B cell (primary cell): ENCODE measurements around the gene SNRNP48. TPM values are rescaled to one million over a fixed set of nuclear protein-coding genes. Genes with fewer than 3 reads are reported as not detected.

Experiments used
- ATAC-seq: fragments of 200-7000 bp; cut with Tn5 transposase; one replicate; pipeline ENCODE4 v1.10.0; 2021; ENCODE audit warnings: low read depth, mild to moderate bottlenecking, moderate number of reproducible peaks, moderate library complexity
- CTCF ChIA-PET: fragments of 350-600 bp; sonication (Branson Sonifier 250); formaldehyde crosslinking; loops from one replicate; lab custom pipeline; 2021; ENCODE audit warnings: antibody characterized with exemption, inconsistent platforms; lab: Charles Lee
- POLR2A ChIA-PET: fragments of 350-600 bp; sonication (Branson Sonifier 250); formaldehyde crosslinking; loops from one replicate; lab custom pipeline; 2021; ENCODE audit warnings: antibody characterized with exemption; lab: Charles Lee
- DNase-seq: peaks from one replicate; pipeline ENCODE4 v3.0.0; 2013
- H2AFZ ChIP-seq: 2 replicates; pipeline ENCODE4 v1.6.1; 2012; ENCODE audit warnings: mild to moderate bottlenecking, low read depth, low read length; ENCODE audit not compliant: insufficient read depth, poor library complexity, severe bottlenecking
- H3K27ac ChIP-seq, 2 donors: 1 replicate in 1 of 2; 2 replicates in 1 of 2; pipeline ENCODE4 v1.5.1; 2012 to 2013; ENCODE audit warnings: low read length in 2 of 2, mild to moderate bottlenecking in 2 of 2, moderate library complexity in 1 of 2
- H3K27me3 ChIP-seq, 4 experiments: fragments of 200-600 bp in 1 of 4; sonication (generic) in 1 of 4; replicated peaks in 1 of 4; 1 replicate in 2 of 4; 2 replicates in 2 of 4; pipeline versions ENCODE4 v1.6.1 to v1.7.0; 2013 to 2016; ENCODE audit warnings: low read length in 3 of 4, mild to moderate bottlenecking in 2 of 4, mixed read lengths in 1 of 4, moderate library complexity in 1 of 4; ENCODE audit not compliant: insufficient read depth in 4 of 4, control insufficient read depth in 3 of 4; ENCODE audit errors: control extremely low read depth in 1 of 4
- H3K36me3 ChIP-seq, 2 experiments: replicated peaks in 1 of 2; 1 replicate in 1 of 2; 2 replicates in 1 of 2; pipeline versions ENCODE4 v1.6.1 to v1.7.1; 2013; ENCODE audit warnings: low read length in 1 of 2; ENCODE audit not compliant: insufficient read depth in 2 of 2, control insufficient read depth in 1 of 2; ENCODE audit errors: control extremely low read depth in 1 of 2, extremely low read depth in 1 of 2
- H3K4me1 ChIP-seq, 2 donors: fragments of 200-600 bp in 1 of 2; sonication (generic) in 1 of 2; 1 replicate in 1 of 2; 2 replicates in 1 of 2; pipeline versions ENCODE4 v1.5.1 to v1.6.1; 2013 to 2017; ENCODE audit warnings: low read length in 2 of 2; ENCODE audit not compliant: control insufficient read depth in 2 of 2, insufficient read depth in 2 of 2
- H3K4me2 ChIP-seq: replicated peaks from 2 replicates; pipeline ENCODE3; 2012; ENCODE audit warnings: mild to moderate bottlenecking, low read depth, low read length; ENCODE audit not compliant: poor library complexity, severe bottlenecking
- H3K4me3 ChIP-seq, 5 experiments: fragments of 200-600 bp in 1 of 5; sonication (generic) in 1 of 5; 1 replicate in 3 of 5; 2 replicates in 2 of 5; pipeline versions ENCODE4 v1.5.1 to v1.7.0; 2011 to 2016; ENCODE audit warnings: low read length in 4 of 5, mild to moderate bottlenecking in 4 of 5, low read depth in 2 of 5, control low read depth in 1 of 5, moderate library complexity in 1 of 5; ENCODE audit not compliant: insufficient read depth in 1 of 5; ENCODE audit errors: control extremely low read depth in 1 of 5, extremely low read depth in 1 of 5
- H3K79me2 ChIP-seq: fragments of 200-600 bp; sonication (generic); one replicate; pipeline ENCODE4 v1.6.0; 2016; ENCODE audit warnings: low read length; ENCODE audit not compliant: control insufficient read depth, insufficient read depth
- H3K9ac ChIP-seq: fragments of 200-600 bp; sonication (generic); 2 replicates; pipeline ENCODE4 v1.6.1; 2017; ENCODE audit warnings: mild to moderate bottlenecking, low read length, moderate library complexity
- H3K9me3 ChIP-seq, 3 donors: one replicate each; pipeline versions ENCODE4 v1.6.1 to v1.7.1; 2013; ENCODE audit warnings: low read length in 2 of 3; ENCODE audit not compliant: control insufficient read depth in 2 of 3, insufficient read depth in 1 of 3; ENCODE audit errors: control extremely low read depth in 1 of 3
- H4K20me1 ChIP-seq: 2 replicates; pipeline ENCODE4 v1.6.0; 2012; ENCODE audit warnings: mild to moderate bottlenecking, low read length; ENCODE audit not compliant: insufficient read depth, control insufficient read depth, poor library complexity, severe bottlenecking
- H3K27ac Mint-ChIP-seq: one replicate; pipeline ENCODE4 v1.8.0; 2021; ENCODE audit warnings: mixed read lengths
- H3K27me3 Mint-ChIP-seq: one replicate; pipeline ENCODE4 v1.8.0; 2021; ENCODE audit warnings: mixed read lengths
- H3K4me1 Mint-ChIP-seq: one replicate; pipeline ENCODE4 v1.8.0; 2021; ENCODE audit warnings: mixed read lengths
- H3K4me3 Mint-ChIP-seq: one replicate; pipeline ENCODE4 v1.8.0; 2021; ENCODE audit warnings: mixed read lengths
- H3K9me3 Mint-ChIP-seq: one replicate; pipeline ENCODE4 v1.8.0; 2022; ENCODE audit warnings: mixed read lengths; ENCODE audit not compliant: insufficient read depth
- EZH2 ChIP-seq: IDR thresholded peaks from 2 replicates; pipeline ENCODE4 v1.6.1; 2012; ENCODE audit warnings: borderline replicate concordance, low read depth, mild to moderate bottlenecking, moderate library complexity, low read length; ENCODE audit not compliant: insufficient read depth, poor library complexity, severe bottlenecking
- WGBS: methylation state at CpG from one replicate; pipeline ENCODE4 v1.1.5; 2013; ENCODE audit warnings: missing lambda C conversion rate; ENCODE audit not compliant: insufficient coverage; 5-methylcytosine and 5-hydroxymethylcytosine counted together
- intact Hi-C: fragments of 100-400 bp; cut with micrococcal nuclease; formaldehyde crosslinking; loops from one replicate; pipeline ENCODE4 v1.10.0; 2022
- polyA plus RNA-seq: library from polyadenylated mRNA; depleted of rRNA; stranded (reverse); fragments of >200 nt; gene quantifications from 2 replicates; pipeline ENCODE4 v1.2.3, GENCODE V29; 2012
- total RNA-seq, 2 donors: library from RNA; stranded (reverse); fragments of 120-200 nt in 1 of 2; gene quantifications; 1 replicate in 1 of 2; 2 replicates in 1 of 2; pipeline versions ENCODE4 v1.2.3 to v1.2.4, GENCODE V29; 2013 to 2022
- TF ChIP-seq, protein P1 (sequence below): fragments of 200-600 bp; IDR thresholded peaks from one replicate; pipeline ENCODE4 v1.8.0; 2022; ENCODE audit warnings: antibody characterized with exemption, mild to moderate bottlenecking

The SNRNP48 gene
- total and polyA plus RNA-seq, 2 donors (not counting 1 experiment from before 2014, with no cell fraction given): 8.9 to 22.9 TPM

DNA sequence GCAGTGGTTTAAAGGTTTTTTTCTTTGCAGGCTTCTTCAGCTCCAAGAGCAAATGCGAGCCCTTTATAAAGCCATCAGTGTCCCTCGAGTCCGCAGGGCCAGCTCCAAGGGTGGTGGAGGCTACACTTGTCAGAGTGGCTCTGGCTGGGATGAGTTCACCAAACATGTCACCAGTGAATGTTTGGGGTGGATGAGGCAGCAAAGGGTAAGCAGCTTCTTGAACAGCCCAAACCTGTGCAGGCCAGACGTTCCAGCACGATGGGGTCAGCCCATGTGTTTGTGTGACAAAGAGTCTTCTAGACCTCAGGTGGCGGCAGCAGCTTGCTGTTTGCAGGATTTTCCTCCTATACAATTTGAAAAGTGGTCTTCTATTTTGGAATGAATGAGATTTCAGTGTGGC lies 30.8 kb upstream of the SNRNP48 start:
- Histone ChIP-seq H3K27ac (no peak overlapping the region), H3K4me2 (no peak overlapping the region), H3K9me3 (peaks cover 0 to 3% (median 0%) of the 10 kb centered on the region in 3 donors), H3K4me3 (no peak overlapping the region), H3K9ac (no peak overlapping the region), H3K27me3 (peaks cover 0 to 4% (median 1%) of the 10 kb centered on the region in 4 experiments), H4K20me1 (no peaks in the 10 kb centered on the region), H3K79me2 (no peaks in the 10 kb centered on the region), H3K4me1 (no peaks in the 10 kb centered on the region), H2AFZ (no peak overlapping the region), H3K36me3 (no peaks in the 10 kb centered on the region)
- peaks cover 53% of the 10 kb centered on the region for H3K27me3 Mint-ChIP-seq
- ChIA-PET POLR2A (interaction anchor here (0.5 kb wide), 1 partner anchor 485 kb away, joined by 4 read pairs; no protein-coding TSS in a partner anchor), CTCF (no interaction called here)
- H3K4me3 Mint-ChIP-seq: no peak overlapping the region
- no peaks in the 10 kb centered on the region for H3K4me1 Mint-ChIP-seq
- no peaks in the 10 kb centered on the region for H3K9me3 Mint-ChIP-seq
- no peak overlapping the region for H3K27ac Mint-ChIP-seq
- intact Hi-C loops: no loop called here
- WGBS: 88% methylated on average over 5 of the region's 6 CpGs
- no peak for ATAC-seq
- DNase-seq: no peak
- no peak for TF ChIP-seq EZH2
- TF ChIP-seq, protein P1, sequence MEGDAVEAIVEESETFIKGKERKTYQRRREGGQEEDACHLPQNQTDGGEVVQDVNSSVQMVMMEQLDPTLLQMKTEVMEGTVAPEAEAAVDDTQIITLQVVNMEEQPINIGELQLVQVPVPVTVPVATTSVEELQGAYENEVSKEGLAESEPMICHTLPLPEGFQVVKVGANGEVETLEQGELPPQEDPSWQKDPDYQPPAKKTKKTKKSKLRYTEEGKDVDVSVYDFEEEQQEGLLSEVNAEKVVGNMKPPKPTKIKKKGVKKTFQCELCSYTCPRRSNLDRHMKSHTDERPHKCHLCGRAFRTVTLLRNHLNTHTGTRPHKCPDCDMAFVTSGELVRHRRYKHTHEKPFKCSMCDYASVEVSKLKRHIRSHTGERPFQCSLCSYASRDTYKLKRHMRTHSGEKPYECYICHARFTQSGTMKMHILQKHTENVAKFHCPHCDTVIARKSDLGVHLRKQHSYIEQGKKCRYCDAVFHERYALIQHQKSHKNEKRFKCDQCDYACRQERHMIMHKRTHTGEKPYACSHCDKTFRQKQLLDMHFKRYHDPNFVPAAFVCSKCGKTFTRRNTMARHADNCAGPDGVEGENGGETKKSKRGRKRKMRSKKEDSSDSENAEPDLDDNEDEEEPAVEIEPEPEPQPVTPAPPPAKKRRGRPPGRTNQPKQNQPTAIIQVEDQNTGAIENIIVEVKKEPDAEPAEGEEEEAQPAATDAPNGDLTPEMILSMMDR: no peak

DNA sequence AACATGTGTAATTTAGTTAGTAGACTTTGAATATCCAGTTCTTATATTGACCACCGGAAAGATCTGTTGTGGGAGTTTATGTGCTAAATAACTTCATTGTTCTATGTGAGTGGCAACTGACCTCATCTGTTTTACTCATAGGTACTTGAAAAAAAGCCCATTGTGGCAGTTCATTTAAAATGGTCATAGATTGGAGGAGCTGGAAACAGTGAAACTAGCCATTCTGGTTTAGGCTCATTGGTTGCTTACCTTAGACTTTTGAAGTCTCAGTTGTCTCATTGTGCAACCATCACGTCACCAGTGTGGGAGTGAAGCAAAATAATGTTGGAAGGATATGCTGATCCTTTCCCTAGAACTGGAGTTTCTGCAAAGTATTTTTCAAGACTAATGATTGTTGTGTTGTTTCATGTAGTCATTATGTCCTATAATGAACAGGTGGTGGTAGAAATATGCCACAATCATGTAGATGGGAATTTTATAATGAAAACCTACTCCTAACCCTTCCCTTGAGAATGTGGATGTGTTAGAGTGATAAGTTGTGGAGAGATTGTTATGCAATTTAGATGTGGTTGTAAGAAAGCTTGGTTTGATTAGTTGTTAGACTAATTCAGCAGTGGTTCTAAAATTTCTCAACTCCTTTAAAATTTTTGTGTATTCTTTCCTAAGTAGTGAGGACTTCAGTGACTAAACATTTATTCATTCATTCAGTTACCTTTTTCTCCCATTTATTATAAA lies 30.2 kb upstream of the SNRNP48 start:
- peaks cover 54% of the 10 kb centered on the region for H3K27me3 Mint-ChIP-seq
- ChIA-PET POLR2A (interaction anchor here (0.5 kb wide), 1 partner anchor 486 kb away, joined by 4 read pairs; no protein-coding TSS in a partner anchor), CTCF (no interaction called here)
- no peak overlapping the region for H3K4me2 ChIP-seq
- H3K79me2 ChIP-seq: no peaks in the 10 kb centered on the region
- no peak for DNase-seq
- no peaks in the 10 kb centered on the region for H3K4me1 ChIP-seq
- H3K36me3 ChIP-seq: no peaks in the 10 kb centered on the region
- H3K9me3 ChIP-seq: peaks cover 0 to 3% (median 0%) of the 10 kb centered on the region in 3 donors
- no peak overlapping the region for H3K27ac ChIP-seq
- peaks cover 0 to 4% (median 1%) of the 10 kb centered on the region in 4 experiments for H3K27me3 ChIP-seq
- no peak for TF ChIP-seq EZH2
- TF ChIP-seq, protein P1: no peak
- H3K4me1 Mint-ChIP-seq: no peaks in the 10 kb centered on the region
- no peak overlapping the region for H3K4me3 ChIP-seq
- no peak overlapping the region for H3K9ac ChIP-seq
- WGBS: 100% methylated on average over 1 of the region's 2 CpGs
- intact Hi-C loops: no loop called here
- H3K27ac Mint-ChIP-seq: no peak overlapping the region
- ATAC-seq: no peak
- H4K20me1 ChIP-seq: no peaks in the 10 kb centered on the region
- H3K4me3 Mint-ChIP-seq: no peak overlapping the region
- H2AFZ ChIP-seq: no peak overlapping the region
- no peaks in the 10 kb centered on the region for H3K9me3 Mint-ChIP-seq
